Left lung (tissue), 10 donors: ENCODE measurements around the gene SLC25A18. TPM values are rescaled to one million over a fixed set of nuclear protein-coding genes. Genes with fewer than 3 reads are reported as not detected.

Experiments
- ATAC-seq: fragments of 200-7000 bp; cut with Tn5 transposase; one replicate; pipeline ENCODE4 v1.9.1; 2020; ENCODE audit warnings: moderate library complexity
- DNase-seq, 4 donors: peaks; one replicate each; pipeline ENCODE4 v3.0.0-alpha.2; 2013 to 2020
- H3K27ac ChIP-seq, 2 donors: fragments of 200-600 bp; sonication (generic) in 1 of 2; one replicate each; pipeline versions ENCODE4 v1.5.0 to v1.8.0; 2020 to 2021
- H3K27me3 ChIP-seq, 2 donors: fragments of 200-600 bp; sonication (generic) in 1 of 2; one replicate each; pipeline versions ENCODE4 v1.5.0 to v1.8.0; 2020 to 2021
- H3K36me3 ChIP-seq, 2 donors: fragments of 200-600 bp; sonication (generic) in 1 of 2; one replicate each; pipeline versions ENCODE4 v1.5.0 to v1.8.0; 2020 to 2021
- H3K4me1 ChIP-seq, 2 donors: fragments of 200-600 bp; one replicate each; pipeline ENCODE4 v1.8.0; 2021
- H3K4me3 ChIP-seq, 2 donors: fragments of 200-600 bp; sonication (generic) in 1 of 2; one replicate each; pipeline versions ENCODE4 v1.5.0 to v1.8.0; 2020 to 2021; ENCODE audit warnings: mild to moderate bottlenecking in 1 of 2
- H3K9me3 ChIP-seq, 2 donors: fragments of 200-600 bp; sonication (generic) in 1 of 2; one replicate each; pipeline versions ENCODE4 v1.5.0 to v1.8.0; 2020 to 2021
- intact Hi-C, 2 donors: fragments of 100-400 bp; cut with DNase I; formaldehyde crosslinking; loops; one replicate each; pipeline versions ENCODE4 v1.11.2 to v1.14.2; 2022
- polyA plus RNA-seq, 6 donors: library from polyadenylated mRNA; unstranded; fragments of 120-200 nt; gene quantifications; one replicate each; pipeline ENCODE4 v1.2.1, GENCODE V29; 2013; ENCODE audit not compliant: insufficient read length in 6 of 6
- total RNA-seq, 2 donors: library from RNA; stranded (reverse); fragmentation: NEBNext Ultra II Directional; extraction: Animal tissue kit (Norgen Biotek cat#: 25700); gene quantifications; one replicate each; pipeline ENCODE4 v1.2.1, GENCODE V29; 2021
- TF ChIP-seq, protein P1 (sequence below), 2 donors: fragments of 200-600 bp; sonication (generic) in 1 of 2; IDR thresholded peaks; one replicate each; pipeline versions ENCODE4 v1.5.0 to v1.8.0; 2021; ENCODE audit warnings: antibody characterized with exemption in 2 of 2
- donor health status: DM: no; HTN: yes; CAD: no.
- donor health status: DM: no; HTN: no; CAD: no.

The SLC25A18 gene
- total and polyA plus RNA-seq, 8 donors, result 0.26 to 0.56 (median 0.40) TPM

DNA sequence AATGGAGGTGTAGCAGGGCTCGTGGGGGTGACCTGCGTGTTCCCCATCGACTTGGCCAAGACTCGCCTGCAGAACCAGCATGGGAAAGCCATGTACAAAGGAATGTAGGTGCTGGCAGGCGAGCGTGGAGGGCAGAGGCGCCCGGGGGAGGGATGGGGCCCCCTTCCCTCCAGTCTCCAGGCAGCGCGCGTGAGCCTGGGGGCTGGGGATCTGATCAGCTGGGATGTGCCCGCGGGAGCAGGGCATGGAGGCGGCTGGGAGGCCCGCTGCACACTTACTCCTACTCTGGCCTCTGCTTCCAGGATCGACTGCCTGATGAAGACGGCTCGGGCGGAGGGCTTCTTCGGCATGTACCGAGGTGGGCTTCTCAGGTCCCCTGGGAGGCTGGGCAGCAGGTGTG, 17.8 kb downstream of the SLC25A18 start:
- no peak overlapping the region for H3K27ac ChIP-seq
- H3K4me3 ChIP-seq, result no peak overlapping the region
- ATAC-seq, result no peak
- no peaks in the 10 kb centered on the region for H3K27me3 ChIP-seq
- TF ChIP-seq, protein P1, sequence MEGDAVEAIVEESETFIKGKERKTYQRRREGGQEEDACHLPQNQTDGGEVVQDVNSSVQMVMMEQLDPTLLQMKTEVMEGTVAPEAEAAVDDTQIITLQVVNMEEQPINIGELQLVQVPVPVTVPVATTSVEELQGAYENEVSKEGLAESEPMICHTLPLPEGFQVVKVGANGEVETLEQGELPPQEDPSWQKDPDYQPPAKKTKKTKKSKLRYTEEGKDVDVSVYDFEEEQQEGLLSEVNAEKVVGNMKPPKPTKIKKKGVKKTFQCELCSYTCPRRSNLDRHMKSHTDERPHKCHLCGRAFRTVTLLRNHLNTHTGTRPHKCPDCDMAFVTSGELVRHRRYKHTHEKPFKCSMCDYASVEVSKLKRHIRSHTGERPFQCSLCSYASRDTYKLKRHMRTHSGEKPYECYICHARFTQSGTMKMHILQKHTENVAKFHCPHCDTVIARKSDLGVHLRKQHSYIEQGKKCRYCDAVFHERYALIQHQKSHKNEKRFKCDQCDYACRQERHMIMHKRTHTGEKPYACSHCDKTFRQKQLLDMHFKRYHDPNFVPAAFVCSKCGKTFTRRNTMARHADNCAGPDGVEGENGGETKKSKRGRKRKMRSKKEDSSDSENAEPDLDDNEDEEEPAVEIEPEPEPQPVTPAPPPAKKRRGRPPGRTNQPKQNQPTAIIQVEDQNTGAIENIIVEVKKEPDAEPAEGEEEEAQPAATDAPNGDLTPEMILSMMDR (IDR thresholded peaks at IDR 0.05), result no peak
- H3K9me3 ChIP-seq, result no peaks in the 10 kb centered on the region
- intact Hi-C loops, result no loop called here
- no peaks in the 10 kb centered on the region for H3K4me1 ChIP-seq
- DNase-seq, result no peak
- no peaks in the 10 kb centered on the region for H3K36me3 ChIP-seq

DNA sequence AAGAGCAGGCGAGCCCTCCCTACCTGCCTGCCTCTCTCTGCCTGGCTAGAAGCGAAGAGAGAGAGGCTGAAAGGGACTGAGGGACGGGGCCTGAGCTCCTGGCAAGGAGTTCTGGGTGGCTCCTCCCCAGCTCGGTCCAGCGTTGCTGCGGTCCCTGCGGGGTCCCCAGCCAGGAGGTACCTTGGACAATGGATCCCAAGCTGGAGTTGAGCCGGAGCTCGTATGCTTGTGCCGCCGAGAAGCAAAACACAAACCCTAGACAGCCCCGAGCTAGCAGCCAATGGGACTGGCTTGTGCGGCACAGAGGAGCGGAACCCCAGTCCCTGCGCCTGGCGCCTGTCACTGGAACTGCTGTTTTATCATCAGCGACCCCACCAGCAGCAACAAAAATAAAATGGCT, 18.3 kb downstream of the SLC25A18 start:
- Histone ChIP-seq H3K27ac (no peak overlapping the region), H3K36me3 (no peaks in the 10 kb centered on the region), H3K27me3 (no peaks in the 10 kb centered on the region), H3K4me1 (no peaks in the 10 kb centered on the region), H3K4me3 (no peak overlapping the region), H3K9me3 (no peaks in the 10 kb centered on the region)
- DNase-seq, result no peak
- no peak for ATAC-seq
- intact Hi-C loops, result no loop called here
- TF ChIP-seq, protein P1 (IDR thresholded peaks at IDR 0.05), result no peak

GRCh38 chr22:17583151-17583550, 19.9 kb downstream of the SLC25A18 start:
- ATAC-seq (no peak), DNase-seq (no peak)
- intact Hi-C loops, result no loop called here
- Histone ChIP-seq H3K4me1 (no peaks in the 10 kb centered on the region), H3K36me3 (no peaks in the 10 kb centered on the region), H3K9me3 (no peaks in the 10 kb centered on the region), H3K4me3 (no peak overlapping the region), H3K27me3 (no peaks in the 10 kb centered on the region), H3K27ac (no peak overlapping the region)
- TF ChIP-seq, protein P1 (IDR thresholded peaks at IDR 0.05), result no peak

DNA sequence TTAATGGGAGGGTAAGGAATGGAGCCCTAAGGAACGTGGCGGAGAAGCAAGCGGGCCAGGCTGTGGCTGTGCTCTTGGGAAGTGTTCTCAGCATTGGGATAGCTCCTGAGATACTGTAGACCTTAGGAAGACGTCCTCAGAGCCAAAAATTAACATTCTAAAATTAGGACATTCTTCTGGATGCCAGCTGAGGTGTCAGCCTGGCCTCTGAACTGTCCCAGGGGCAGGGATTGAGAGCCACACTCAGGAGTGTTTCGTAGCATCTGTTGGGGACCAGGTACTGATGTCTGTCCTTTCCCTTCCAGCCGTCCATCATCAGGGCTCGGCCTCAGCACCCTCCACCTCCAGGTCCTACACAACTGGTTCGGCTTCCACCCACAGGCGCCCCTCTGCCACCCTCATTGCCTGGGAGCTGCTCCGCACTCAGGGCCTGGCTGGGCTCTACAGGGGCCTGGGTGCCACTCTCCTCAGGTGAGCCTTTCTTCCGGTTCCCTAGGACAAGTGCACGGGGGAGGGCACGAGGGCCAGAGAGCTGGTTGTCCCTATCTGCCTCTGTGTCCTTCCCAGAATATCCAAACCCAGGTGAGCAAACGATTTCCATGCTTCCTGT, 23.6 kb downstream of the SLC25A18 start:
- TF ChIP-seq, protein P1 (IDR thresholded peaks at IDR 0.05), result no peak
- Histone ChIP-seq H3K27me3 (no peaks in the 10 kb centered on the region), H3K36me3 (peaks cover 0 to 23% of the 10 kb centered on the region in 2 donors), H3K9me3 (no peaks in the 10 kb centered on the region), H3K27ac (no peak overlapping the region), H3K4me3 (no peak overlapping the region), H3K4me1 (no peaks in the 10 kb centered on the region)
- no peak for ATAC-seq
- intact Hi-C loops, result no loop called here
- DNase-seq, result no peak

GRCh38 chr22:17587629-17588028, 24.3 kb downstream of the SLC25A18 start:
- Histone ChIP-seq H3K27ac (no peak overlapping the region), H3K4me3 (no peak overlapping the region), H3K9me3 (no peaks in the 10 kb centered on the region), H3K36me3 (peaks cover 0 to 30% of the 10 kb centered on the region in 2 donors), H3K4me1 (no peaks in the 10 kb centered on the region), H3K27me3 (no peaks in the 10 kb centered on the region)
- TF ChIP-seq, protein P1 (IDR thresholded peaks at IDR 0.05), result no peak
- intact Hi-C loops, result no loop called here
- ATAC-seq (no peak), DNase-seq (no peak)
